Cardiac septum (tissue), 1 donor: ENCODE measurements around the gene ARIH2. TPM values are rescaled to one million over a fixed set of nuclear protein-coding genes. Genes with fewer than 3 reads are reported as not detected.
"Not testable (repeated sequence)": the region's sequence is repeated elsewhere in the genome, so short reads cannot be mapped to it uniquely, and the experiment has no call there.

Experiments used
- DNase-seq: peaks from one replicate; pipeline ENCODE4 v3.0.0-alpha.2; 2020; ENCODE audit warnings: low spot score
- intact Hi-C: fragments of 100-400 bp; cut with DNase I; formaldehyde crosslinking; loops from one replicate; pipeline ENCODE4 v1.14.0; 2022
- total RNA-seq: library from RNA; stranded (reverse); fragmentation: NEBNext Ultra II Directional; extraction: Animal tissue kit (Norgen Biotek cat#: 25700); gene quantifications from one replicate; pipeline ENCODE4 v1.2.1, GENCODE V29; 2021
- donor health status: DM: no; HTN: no; CAD: no.

Gene ARIH2
- total RNA-seq, 1 donor from 2014 or later, result 121 TPM

DNA sequence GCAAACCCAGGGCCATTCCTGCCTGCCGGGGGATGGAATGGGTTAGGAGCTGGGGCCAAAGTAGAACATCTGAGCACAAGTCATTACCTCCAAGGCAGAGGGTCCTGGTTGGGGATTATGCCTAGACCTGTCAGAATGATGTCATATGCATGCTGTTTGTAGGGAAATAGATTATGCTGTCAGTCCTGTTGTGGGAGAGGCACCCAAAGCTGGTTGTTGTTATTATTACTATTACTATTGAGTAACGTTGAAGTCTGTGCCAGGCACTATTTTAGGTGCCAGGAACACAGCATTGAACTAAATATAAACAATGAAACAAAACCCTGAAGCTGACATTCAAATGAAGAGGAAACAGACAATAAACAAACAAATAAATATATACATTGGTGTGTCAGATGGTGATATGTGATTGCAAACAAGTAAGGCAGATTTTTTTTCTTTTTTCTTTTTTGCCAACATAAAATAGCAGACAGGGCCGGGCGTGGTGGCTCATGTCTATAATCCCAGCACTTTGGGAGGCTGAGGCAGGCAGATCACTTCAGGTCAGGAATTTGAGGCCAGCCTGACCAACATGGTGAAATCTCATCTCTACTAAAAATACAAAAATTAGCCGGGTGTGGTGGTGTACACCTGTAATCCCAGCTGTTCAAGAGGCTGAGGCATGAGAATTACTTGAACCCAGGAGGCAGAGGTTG lies 73.4 kb downstream of the ARIH2 start:
- DNase-seq, result no peak
- intact Hi-C loops, result no loop called here

DNA sequence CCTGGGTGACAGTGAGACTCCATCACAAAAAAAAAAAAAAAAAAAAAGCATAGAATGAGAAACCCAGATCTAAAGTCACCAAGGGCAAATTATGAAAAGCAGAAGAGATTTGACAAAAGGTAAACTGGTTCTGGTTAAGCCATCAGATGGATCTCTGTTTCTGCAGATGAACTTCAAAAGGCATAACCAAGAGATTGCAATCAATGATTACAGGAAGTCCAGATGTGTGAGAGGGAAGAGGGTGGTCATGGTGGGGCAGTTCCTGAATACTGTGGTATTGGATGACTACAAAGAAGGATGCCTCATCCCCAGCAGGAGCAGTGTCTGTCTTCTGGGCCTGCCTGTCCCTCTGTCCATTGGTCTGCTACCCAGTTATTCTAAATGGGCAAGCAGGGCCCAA lies 75.2 kb downstream of the ARIH2 start:
- no peak for DNase-seq
- intact Hi-C loops, result no loop called here

DNA sequence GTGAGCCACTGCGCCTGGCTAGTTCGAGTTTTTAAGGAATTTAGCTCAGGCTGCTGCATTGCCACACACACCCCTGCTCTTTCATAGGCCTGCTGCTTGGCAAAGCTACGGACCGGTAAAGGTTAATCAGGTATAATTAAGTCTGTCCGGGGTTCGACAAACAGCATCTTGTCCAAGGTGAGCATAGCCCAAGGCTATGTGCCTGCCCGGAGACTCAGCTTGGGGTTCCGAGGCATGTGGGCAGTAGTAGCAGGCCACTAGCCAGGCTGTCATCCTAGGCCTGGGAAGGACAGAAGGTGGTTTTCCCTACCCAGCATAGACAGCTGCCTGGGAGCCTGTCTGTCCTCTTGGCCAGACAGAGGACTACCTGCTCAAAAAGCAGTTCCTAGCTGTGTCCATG lies 78.0 kb downstream of the ARIH2 start:
- no peak for DNase-seq
- intact Hi-C loops, result no loop called here

DNA sequence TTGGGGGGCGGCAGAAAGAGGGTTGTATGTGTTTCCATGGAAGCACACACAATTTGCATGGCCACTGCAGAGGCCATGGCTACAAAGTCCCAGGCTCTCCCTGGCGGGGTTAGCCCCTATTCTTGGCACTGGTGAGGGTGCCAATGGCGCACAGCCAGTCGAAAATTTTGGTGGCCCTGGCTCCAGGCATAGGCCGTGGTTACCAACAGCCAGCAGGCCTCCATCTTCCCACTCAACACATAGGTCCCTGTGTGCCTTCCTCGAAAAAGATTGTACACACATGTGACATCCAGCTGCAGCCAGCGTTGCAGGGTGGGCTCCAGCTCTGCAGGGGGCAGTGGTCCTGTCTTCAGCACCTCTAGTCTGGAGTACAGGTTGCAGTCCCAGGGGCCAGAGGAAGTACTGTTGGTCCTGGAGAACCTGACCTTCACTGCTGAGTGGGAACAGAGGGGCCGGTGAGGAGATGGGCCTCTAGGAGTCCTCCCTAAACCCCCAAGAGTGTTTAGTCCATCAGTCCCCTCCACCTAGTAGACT lies 78.5 kb downstream of the ARIH2 start:
- intact Hi-C loops, result no loop called here
- DNase-seq, result no peak

DNA sequence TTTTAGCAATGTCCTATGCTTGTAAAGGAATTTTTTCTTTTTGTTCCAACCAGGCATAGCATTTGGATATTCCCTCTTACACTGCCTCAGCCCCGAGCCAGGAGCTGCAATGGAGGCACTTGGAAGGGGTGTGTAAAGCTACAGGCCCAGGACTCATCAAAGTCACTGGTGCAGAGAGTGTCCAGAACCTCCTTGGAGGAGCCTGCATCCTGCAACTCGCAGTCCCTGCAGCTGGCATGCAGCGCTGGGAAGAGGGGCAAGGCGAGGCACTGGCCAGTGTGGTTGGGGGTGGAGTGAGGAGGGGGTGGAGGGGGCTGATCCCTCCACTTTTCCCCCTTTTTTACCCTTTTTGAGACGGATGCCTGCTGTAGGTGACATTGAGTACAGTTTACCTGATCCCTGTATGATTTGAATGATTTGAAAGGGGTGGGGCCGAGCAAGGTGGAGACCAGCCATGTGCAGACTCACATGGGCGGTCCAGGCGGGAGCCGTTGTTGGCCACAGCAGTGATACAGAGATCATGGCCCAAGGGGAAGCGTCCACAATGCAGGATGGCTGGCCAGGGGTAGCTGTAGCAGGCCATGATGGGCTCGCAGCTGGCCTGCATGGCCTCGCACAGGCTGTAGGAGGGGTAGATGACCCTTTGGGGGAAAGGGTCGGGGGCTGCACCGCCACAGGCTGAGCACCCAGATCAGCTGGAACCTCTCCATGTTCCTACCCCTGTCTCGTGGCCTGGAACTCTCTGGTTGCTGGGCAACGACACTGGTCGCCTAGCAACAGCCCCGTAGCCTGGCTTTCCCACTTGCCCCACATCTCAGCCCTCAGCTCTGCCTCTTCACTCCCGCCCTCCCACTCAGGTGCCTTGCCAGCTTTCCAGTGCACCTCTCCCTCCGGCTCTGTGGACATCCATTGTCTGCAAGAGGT lies 79.3 kb downstream of the ARIH2 start:
- no peak for DNase-seq
- intact Hi-C loops, result no loop called here

DNA sequence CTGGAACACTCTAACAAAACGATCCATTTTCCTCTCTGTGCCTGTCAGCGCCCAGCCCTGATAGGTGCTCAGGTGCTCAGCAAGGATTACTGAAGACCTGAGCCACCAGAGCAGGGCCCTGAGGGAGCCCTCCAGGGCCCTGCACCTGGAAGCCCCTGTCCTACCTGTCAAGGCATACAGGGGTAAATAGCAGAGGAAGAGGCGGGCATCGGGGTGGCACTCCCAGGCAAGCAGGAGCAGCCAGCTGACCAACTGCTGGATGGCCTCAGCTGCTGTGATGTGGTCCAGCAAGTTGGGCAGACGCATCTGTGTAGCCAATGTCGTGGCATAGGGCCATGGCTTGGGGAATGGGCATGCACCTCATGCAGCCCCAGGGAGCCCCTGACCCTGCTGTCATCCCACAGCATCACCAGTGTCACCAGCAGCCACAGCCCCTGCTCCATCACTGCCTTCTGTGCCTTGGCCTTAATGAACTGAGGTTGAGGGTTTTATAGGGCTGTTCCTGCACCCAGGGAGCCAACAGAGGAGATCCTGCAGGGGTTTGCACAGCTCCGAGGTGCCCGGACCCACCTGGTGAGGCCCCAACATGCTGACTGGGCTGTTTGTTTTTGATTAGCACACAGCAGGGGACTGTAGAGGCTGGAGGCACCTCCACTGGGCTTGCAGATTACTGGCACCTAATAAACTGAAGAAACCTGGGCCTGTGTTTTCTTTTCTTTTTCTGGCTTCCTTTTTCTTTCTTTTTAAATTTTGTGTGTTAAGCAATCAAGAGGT lies 80.6 kb downstream of the ARIH2 start:
- no peak for DNase-seq
- intact Hi-C loops, result no loop called here

DNA sequence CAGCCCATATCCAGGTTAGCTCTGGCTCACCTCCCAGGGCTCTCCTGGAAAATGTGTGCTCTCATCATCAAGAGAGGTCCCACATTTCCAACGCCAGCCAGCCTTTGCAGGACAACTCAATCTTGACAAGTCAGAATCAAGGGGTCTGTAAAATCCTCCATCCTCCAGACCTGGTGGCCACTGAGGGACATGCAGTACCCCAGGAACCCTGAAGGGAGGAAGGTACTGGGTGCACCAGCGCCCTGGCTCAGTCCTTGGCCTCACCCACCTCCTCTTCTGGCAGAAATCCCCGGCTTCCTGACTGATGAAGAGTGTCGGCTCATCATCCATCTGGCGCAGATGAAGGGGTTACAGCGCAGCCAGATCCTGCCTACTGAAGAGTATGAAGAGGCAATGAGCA lies 82.5 kb downstream of the ARIH2 start:
- intact Hi-C loops, result no loop called here
- DNase-seq, result no peak

DNA sequence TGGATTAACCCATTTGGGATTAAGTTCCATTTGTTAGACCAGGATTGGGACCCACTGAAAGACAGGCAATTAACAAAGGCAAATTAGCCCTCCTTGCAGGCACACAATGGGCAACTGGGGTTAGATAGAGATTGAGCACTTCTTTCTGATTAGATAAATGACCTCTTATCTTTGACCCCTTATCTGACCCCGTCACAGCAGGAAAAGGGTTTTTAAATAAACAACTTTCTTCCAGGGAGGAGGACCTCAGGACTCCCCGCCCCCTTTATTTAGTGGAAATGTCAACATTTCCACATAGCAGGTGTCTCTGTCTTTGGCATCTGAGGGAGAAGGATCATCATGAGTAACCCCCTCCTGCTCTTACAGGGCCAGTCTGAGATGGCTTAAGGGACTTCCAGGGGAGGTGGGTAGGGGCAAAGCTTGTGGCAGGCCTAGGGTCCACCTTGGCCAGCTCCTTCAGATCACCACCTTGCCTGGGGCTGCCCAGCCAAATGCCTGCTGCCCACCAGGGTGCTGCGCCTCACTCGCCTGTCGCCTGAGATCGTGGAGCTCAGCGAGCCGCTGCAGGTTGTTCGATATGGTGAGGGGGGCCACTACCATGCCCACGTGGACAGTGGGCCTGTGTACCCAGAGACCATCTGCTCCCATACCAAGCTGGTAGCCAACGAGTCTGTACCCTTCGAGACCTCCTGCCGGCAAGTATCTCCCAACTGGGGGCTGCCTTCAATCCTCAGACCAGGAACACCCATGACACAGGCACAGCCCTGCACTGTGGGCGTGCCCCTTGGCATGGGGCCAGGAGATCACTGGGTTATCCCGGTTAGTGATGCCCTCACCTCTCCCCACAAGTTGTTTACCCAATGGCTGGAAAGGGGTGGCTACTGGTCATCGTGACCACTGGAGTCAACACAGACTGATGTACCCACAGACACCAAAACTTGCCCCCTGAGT lies 86.0 kb downstream of the ARIH2 start:
- no peak for DNase-seq
- intact Hi-C loops, result loop anchor here (5.0 kb wide), 1 partner anchor 87 kb away; the partner anchor contains the start of gene ARIH2

DNA sequence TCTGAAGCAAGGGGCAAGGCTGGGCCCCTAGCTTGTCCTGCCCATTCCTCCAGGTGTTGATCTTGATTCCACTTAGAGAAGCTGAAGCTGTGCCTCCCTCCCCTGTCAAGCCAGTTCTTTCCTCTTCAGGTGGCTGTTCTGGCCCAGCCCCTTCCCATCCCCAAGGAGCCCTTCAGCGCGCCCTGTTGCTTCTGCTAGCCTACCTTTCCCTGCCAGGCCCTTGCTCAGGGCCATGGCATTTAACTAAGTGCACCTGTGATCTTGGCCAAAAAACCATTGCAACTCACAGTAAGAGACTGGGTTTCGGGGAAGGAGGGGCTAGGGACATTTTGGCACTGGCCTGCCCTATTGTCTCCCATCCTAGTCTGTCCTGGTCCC lies 86.7 kb downstream of the ARIH2 start:
- DNase-seq, result no peak
- intact Hi-C loops, result loop anchor here (5.0 kb wide), 1 partner anchor 88 kb away; the partner anchor contains the start of gene ARIH2

DNA sequence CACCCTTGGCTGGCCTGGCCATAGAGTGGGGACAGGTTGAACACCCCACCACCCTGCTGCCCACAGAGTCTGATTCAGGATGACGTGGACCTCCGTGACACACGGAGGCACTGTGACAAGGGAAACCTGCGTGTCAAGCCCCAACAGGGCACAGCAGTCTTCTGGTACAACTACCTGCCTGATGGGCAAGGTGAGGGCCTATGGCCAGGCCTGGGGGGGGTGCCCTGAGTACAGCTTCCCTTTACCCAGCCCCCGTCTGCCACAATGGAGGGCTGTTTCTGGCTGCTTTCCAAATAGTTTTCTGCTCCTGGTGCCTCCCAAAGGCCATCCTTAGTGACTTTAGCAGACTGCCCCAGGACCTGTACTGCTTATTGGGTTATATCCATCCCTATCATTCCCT lies 87.4 kb downstream of the ARIH2 start:
- no peak for DNase-seq
- intact Hi-C loops, result loop anchor here (2.0 to 5.0 kb wide), 2 partner anchors 17 to 89 kb away; partner anchors contain the start of gene ARIH2

DNA sequence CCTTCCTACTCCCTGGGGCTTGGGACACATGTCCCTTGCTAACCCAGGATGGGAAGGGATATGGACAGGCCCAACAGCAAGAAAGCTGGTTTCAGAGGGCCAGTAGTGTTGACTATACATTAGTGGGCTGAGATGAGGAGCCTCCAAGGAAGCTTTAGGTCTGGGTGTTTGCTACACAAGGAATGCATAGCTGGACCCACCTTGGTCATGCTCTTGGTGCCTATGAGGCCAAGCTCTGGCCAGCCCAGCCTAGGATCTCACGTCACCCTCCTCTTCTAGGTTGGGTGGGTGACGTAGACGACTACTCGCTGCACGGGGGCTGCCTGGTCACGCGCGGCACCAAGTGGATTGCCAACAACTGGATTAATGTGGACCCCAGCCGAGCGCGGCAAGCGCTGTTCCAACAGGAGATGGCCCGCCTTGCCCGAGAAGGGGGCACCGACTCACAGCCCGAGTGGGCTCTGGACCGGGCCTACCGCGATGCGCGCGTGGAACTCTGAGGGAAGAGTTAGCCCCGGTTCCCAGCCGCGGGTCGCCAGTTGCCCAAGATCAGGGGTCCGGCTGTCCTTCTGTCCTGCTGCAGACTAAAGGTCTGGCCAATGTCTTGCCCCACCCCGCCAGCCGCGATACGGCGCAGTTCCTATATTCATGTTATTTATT lies 87.9 kb downstream of the ARIH2 start:
- DNase-seq, result no peak
- intact Hi-C loops, result loop anchor here (2.0 to 5.0 kb wide), 2 partner anchors 18 to 89 kb away; partner anchors contain the start of gene ARIH2

DNA sequence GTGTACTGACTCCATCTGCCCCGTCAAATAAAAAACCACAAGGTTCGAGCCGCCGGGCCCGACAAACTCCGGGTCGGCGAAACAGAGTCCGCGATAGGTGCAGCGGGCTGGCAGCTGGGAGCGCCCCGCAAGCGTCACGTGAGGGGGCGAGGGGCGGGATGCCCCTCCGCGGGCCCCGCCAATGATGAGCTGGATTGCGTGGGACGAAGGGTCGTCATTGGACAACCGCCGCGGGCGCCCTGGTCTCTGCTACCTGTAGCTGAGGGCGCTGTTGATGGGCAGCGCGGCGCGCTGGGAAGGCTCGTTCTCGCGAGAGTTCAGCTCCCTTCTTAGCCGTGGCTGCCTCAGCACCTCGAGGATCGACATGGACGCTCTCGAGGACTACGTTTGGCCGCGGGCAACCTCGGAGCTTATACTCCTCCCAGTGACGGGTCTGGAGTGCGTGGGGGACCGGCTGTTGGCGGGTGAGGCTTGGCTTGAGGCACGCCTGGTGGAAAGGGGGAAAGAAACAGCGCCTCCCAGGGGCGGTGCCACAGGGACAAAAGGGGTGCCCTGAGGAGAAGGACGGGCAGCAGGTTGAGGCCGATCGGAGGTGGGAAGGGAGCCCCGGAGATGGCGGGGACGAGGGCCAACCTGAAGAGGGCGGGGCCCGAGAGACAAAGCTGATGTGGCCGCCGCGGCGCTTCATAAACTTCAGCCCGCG lies 88.6 kb downstream of the ARIH2 start, which contains the start of gene WDR6:
WDR6 (plus strand) TSS at position 324 of the 703 bp plus-strand sequence; CDS start at position 365, 41 bp downstream.
- peak; percentile 98 for DNase-seq
- intact Hi-C loops, result loop anchor here (2.0 to 5.0 kb wide), 2 partner anchors 18 to 90 kb away; partner anchors contain the start of gene ARIH2

DNA sequence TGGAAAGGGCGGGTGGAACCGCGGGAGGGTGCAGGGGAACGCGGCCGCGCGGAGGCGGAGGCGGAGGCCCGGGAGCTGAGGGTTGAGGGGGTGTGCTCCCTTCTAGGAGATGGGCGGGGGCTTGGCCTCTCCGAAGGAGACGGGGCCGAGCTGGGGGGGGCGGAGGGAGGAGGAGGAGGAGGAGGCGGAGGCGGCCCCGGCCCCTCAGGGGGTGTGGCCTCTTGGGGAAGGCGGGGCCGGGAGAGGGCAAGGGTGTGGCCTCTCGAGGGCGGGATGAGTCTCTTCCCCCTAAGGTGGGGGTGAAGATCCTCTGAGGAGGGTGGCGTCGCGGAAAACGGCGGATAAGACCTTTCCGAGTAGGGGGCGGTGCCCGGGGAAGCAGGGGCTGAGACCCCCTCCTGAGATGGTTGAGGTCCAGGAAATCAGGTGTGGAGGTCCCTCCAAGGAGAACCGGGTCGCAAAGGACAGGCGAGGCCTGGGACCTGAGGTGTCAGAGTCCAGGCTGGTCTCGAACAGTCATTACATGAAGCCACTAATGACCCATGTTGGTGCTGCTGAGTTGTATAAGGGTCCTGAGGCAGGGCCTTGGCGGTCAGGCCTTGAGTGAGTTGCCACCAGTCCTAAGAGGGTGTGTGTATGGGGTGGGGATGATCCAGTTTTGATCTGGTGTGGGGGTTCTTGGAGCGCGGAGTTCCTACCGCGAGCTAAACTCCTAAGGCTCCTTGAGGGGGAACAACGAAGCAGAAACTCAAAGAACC lies 89.3 kb downstream of the ARIH2 start:
- peak; percentile 94 for DNase-seq
- intact Hi-C loops, result loop anchor here (2.0 to 5.0 kb wide), 2 partner anchors 19 to 91 kb away; partner anchors contain the start of gene ARIH2

DNA sequence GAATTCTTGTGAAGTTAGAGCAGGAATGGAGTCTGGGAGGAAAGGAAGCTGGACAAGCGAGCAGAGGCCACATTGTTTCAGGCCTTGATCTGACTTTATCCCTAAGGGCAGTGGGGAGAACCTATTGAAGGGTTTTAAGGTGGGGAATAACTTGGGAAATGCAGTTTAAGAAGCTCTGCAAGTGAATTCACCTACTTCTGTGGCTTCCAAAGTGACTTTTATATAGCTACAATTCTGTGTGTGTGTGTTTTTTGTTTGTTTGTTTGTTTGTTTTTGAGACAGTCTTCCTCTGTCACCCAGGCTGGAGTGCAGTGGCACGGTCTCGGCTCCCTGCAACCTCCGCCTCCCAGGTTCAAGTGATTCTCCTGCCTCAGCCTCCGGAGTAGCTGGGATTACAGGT lies 90.0 kb downstream of the ARIH2 start:
- DNase-seq, result not testable (repeated sequence)
- intact Hi-C loops, result loop anchor here (5.0 kb wide), 1 partner anchor 91 kb away; the partner anchor contains the start of gene ARIH2

DNA sequence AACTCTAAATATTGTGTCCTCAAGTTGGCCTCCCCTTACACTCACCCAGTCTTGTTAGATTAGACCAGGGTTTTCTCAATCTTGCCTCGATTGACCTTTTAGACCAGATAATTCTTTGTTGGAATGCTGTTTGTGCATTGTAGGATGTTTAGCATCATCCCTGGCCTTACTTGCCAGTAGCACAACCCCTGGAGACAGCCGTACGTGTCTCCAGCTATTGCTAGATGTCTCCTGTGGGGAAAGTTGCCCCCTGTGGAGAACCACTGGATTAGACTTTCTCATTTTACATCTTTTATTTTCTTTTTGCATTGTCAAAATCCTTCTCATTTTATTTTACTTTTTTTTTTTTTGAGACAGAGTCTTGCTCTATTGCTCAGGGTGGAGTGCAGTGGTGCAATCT lies 90.8 kb downstream of the ARIH2 start:
- intact Hi-C loops, result loop anchor here (5.0 kb wide), 1 partner anchor 92 kb away; the partner anchor contains the start of gene ARIH2
- no peak for DNase-seq

DNA sequence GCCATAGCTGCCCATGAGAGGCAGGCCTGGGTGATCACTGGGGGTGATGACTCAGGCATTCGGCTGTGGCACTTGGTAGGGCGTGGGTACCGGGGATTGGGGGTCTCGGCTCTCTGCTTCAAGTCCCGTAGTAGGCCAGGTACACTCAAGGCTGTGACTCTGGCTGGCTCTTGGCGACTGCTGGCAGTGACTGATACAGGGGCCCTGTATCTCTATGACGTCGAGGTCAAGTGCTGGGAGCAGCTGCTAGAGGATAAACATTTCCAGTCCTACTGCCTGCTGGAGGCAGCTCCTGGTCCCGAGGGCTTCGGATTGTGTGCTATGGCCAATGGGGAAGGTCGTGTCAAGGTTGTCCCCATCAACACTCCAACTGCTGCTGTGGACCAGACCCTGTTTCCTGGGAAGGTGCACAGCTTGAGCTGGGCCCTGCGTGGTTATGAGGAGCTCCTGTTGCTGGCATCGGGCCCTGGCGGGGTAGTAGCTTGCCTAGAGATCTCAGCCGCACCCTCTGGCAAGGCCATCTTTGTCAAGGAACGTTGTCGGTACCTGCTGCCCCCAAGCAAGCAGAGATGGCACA lies 93.9 kb downstream of the ARIH2 start:
- DNase-seq, result no peak

More for the DNA sequence above, 93.9 kb downstream of the ARIH2 start:
- intact Hi-C loops, result no loop called here
